GM12878 (cell line): ENCODE data around the gene HEXB. TPM values are rescaled to one million over a fixed set of nuclear protein-coding genes. Genes with fewer than 3 reads are reported as not detected.
A peak's percentile ranks its signal among the peaks of the same experiment; 100 is the strongest.

ENCODE experiments used
- ATF3 ChIP-seq: IDR thresholded peaks from 2 replicates; pipeline ENCODE4 v1.6.1; 2011; ENCODE audit warnings: low read depth, mild to moderate bottlenecking, low read length, moderate library complexity, borderline replicate concordance; ENCODE audit errors: extremely low read depth
- CHD1 ChIP-seq: IDR thresholded peaks from 2 replicates; pipeline ENCODE4 v1.6.1; 2012; ENCODE audit warnings: low read depth, low read length, improper control_type of control experiment
- CUX1 ChIP-seq: IDR thresholded peaks from 2 replicates; pipeline ENCODE4 v1.6.1; 2012; ENCODE audit warnings: improper control_type of control experiment, low read depth, low read length; ENCODE audit not compliant: insufficient replicate concordance
- MEF2B ChIP-seq: fragments of 450-650 bp; IDR thresholded peaks from 2 replicates; pipeline ENCODE4 v1.6.1; 2018; ENCODE audit warnings: mild to moderate bottlenecking, moderate library complexity; ENCODE audit not compliant: partially characterized antibody, poor library complexity, severe bottlenecking
- MTA2 ChIP-seq: fragments of 450-650 bp; IDR thresholded peaks from 2 replicates; pipeline ENCODE4 v1.6.1; 2016; ENCODE audit warnings: low read depth, mild to moderate bottlenecking, moderate library complexity
- MXI1 ChIP-seq: fragments of 150-350 bp; IDR thresholded peaks from 2 replicates; pipeline ENCODE4 v1.6.1; 2011; ENCODE audit warnings: low read depth, mild to moderate bottlenecking, inconsistent platforms, low read length, improper control_type of control experiment
- PAX5 ChIP-seq: IDR thresholded peaks from 2 replicates; pipeline ENCODE4 v1.6.1; 2011; ENCODE audit warnings: low read depth, low read length, borderline replicate concordance
- PAX8 ChIP-seq: fragments of 450-650 bp; IDR thresholded peaks from 2 replicates; pipeline ENCODE4 v1.6.1; 2017; ENCODE audit warnings: mild to moderate bottlenecking, moderate library complexity
- SMAD5 ChIP-seq: IDR thresholded peaks from 2 replicates; pipeline ENCODE4 v1.6.1; 2016; ENCODE audit warnings: antibody characterized with exemption, low read depth
- SREBF1 ChIP-seq: IDR thresholded peaks from 2 replicates; pipeline ENCODE4 v1.6.1; 2012; ENCODE audit warnings: mild to moderate bottlenecking, low read length
- ZBTB40 ChIP-seq: fragments of 450-650 bp; IDR thresholded peaks from 2 replicates; pipeline ENCODE4 v1.6.1; 2016; ENCODE audit warnings: mild to moderate bottlenecking, moderate library complexity, borderline replicate concordance
- ZNF24 ChIP-seq: fragments of 450-650 bp; IDR thresholded peaks from 2 replicates; pipeline ENCODE4 v1.6.1; 2017; ENCODE audit warnings: antibody characterized with exemption, mild to moderate bottlenecking
- ZNF592 ChIP-seq: fragments of 450-650 bp; IDR thresholded peaks from 2 replicates; pipeline ENCODE4 v1.6.1; 2017; ENCODE audit warnings: mild to moderate bottlenecking, moderate library complexity
- polyA plus RNA-seq, 11 experiments: library from polyadenylated mRNA; depleted of rRNA in 4 of 11; unstranded in 6 of 11; stranded (reverse) in 5 of 11; fragments of >200 nt; fragmentation: Nextera tagmentation in 4 of 11; fragmentation: Illumina TruSeq in 1 of 11; extraction: Ambion mirVana in 4 of 11; extraction: Trizol in 1 of 11; gene quantifications; 1 replicate in 1 of 11; 2 replicates in 10 of 11; pipeline versions ENCODE4 v1.2.1 to v1.2.3, GENCODE V29; 2011 to 2016; ENCODE audit warnings: inconsistent platforms in 2 of 11, missing spikeins in 2 of 11, low read depth in 1 of 11
- total RNA-seq, 4 experiments: library from RNA; depleted of rRNA in 3 of 4; stranded (reverse); fragments of >200 nt in 3 of 4; fragmentation: Illumina TruSeq in 1 of 4; extraction: Trizol in 1 of 4; gene quantifications; 2 replicates each; pipeline versions ENCODE4 v1.2.1 to v1.2.3, GENCODE V29; 2013 to 2021

Gene HEXB
- total and polyA plus RNA-seq, 10 of the 15 experiments (the other 5 are each of a cell fraction or from before 2014, with no cell fraction given): 13.5 to 76.0 (median 42.6) TPM

- TF ChIP-seq ATF3: no peak
- TF ChIP-seq MTA2: no peak
- no peak for TF ChIP-seq PAX8
- TF ChIP-seq SMAD5: peak; percentile 70; the same call in 1 of the 2 replicates
- TF ChIP-seq PAX5: peak; percentile 84; the same call in 1 of the 2 replicates
- TF ChIP-seq MXI1: peak; percentile 88
- peak; percentile 100 for TF ChIP-seq ZBTB40
- TF ChIP-seq ZNF24: peak; percentile 64
- TF ChIP-seq SREBF1: 0 out of 2 replicates have a peak, but pooled peaks have one; percentile 62
- no peak for TF ChIP-seq CHD1
- no peak for TF ChIP-seq ZNF592
- TF ChIP-seq MEF2B: peak; percentile 39
- no peak for TF ChIP-seq CUX1
Measured at GRCh38 chr5:74766849-74767578, 82.0 kb downstream of the HEXB start, which contains the start of the genes GFM2 and NSA2 (continued).
